ENCODE data around the gene HAPLN3.
A peak's percentile ranks its signal among the peaks of the same experiment; 100 is the strongest.

The HAPLN3 gene

DNA sequence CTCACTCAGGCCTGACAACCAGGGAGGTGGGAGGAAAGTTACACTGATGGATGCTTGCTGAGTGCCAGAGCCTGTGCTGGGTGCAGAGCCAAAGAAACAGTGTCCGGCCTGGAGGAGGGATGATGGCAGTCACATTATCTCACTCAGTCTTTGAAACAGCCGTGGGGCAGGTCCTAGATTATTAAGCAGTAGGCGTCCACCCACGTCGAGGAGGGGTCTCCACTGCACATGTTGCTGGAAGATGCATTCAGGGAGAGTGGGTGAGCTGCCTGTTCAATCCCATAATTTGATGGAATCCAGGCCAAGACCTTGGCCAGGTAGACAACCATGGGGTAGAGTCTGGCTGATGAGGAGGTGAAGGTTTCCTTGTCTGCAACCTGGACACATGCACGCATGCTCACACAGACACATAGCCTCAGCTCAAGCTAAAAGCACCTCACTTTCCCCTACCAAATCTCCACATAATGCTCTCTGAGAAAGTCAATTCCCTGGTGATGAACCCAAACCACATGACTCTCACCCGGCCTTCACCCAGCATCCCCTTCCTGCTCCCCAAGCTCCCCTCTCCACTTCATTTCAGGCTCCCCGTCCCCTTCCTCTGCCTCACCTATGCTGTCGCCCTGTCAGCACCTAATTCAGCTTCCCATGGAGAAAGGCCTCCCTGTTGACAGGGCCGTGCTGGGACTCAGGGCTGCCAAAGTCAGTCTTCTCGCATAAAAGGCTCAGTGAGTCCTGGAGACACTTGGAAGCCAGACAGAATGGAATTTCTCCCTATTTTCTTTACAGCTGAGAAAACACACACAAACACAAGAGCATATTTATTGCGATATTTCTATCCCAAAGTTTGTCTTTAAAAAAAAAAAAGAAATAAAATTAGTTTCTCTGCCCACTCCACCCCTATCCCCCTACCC, 62.3 kb downstream of the HAPLN3 start:
- FAIRE-seq = peak; percentile 61
- no peak for DNase-seq (ENCODE audit: low spot score)

DNA sequence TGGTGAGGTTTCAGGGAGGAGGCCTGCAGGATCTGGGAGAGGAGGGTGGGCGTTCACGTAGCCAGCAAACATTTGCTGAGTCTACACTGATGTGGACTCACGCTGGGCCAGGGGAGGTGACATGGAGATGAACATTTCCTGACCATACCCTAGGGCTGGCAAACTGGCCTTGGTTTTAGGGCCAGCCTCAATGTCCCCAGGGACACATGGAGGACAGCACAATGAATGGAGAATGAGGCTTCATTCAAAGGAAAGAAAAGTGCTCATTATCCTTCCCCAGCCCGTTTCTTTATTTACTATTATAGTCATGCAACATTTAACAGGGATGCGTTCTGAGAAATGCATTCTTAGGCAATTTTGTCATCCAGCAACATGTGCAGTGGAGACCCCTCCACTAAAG, 65.3 kb downstream of the HAPLN3 start:
- no peak for FAIRE-seq
- DNase-seq (ENCODE audit: low spot score) = no peak

DNA sequence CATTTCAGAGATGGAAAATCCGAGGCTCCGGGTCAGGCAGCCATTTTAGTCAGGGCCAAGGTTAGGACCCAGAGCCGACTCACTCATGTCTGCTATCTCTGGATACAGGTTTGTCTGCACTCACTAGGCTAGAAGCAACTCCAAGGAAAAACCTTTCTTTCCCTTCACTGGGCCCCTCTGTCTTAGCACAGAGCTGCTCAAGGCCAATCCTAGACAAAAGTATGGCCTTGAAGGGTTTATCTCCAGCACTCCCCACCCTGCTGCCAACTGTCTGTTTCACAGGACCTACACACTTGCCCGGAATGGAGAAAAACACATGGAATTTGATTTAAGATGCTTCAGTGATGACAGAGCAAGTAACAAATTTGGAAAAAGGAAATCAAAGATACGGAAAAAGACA, 66.6 kb downstream of the HAPLN3 start:
- DNase-seq (ENCODE audit: low spot score) (no peak), FAIRE-seq (no peak)
